CD4-positive, alpha-beta T cell treated with Interleukin-4 for 4 hours (primary cell): ENCODE data around the gene PCDHGA1.
A peak's percentile ranks its signal among the peaks of the same experiment; 100 is the strongest.

Experiments used
- DNase-seq: peaks from one replicate; pipeline ENCODE4 v3.0.0-alpha.2; 2020

Gene PCDHGA1

GRCh38 chr5:141465351-141465750, 135.0 kb downstream of the PCDHGA1 start:
- DNase-seq: no peak

DNA sequence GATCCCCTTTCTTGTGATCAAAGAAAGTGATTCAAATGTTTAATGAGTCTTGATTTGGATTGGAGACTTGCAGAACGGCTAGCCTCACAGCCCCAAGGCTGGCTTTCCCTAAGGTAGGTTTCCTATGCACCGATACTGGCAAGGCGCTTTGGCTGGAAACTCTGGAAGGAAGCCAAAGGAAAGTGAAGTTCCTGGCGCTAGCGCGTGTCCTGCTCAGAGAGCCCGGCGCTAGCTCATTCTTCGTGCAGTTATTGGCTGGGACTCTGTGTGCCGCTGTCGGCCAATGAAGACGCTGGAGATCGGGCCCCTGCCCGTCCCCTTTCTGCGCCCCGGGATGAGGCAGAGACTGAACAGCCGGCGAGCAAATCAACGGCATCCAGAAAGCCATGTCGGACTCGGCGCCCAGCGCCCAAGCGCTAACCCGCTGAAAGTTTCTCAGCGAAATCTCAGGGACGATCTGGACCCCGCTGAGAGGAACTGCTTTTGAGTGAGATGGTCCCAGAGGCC, 145.4 kb downstream of the PCDHGA1 start, which contains the start of gene PCDHGC3:
PCDHGC3 (plus strand) TSS at position 342 of the 507 bp plus-strand sequence; CDS start at position 493, 151 bp downstream.
- DNase-seq: peak; percentile 4

GRCh38 chr5:141476132-141476911, 146.0 kb downstream of the PCDHGA1 start:
- DNase-seq: no peak

DNA sequence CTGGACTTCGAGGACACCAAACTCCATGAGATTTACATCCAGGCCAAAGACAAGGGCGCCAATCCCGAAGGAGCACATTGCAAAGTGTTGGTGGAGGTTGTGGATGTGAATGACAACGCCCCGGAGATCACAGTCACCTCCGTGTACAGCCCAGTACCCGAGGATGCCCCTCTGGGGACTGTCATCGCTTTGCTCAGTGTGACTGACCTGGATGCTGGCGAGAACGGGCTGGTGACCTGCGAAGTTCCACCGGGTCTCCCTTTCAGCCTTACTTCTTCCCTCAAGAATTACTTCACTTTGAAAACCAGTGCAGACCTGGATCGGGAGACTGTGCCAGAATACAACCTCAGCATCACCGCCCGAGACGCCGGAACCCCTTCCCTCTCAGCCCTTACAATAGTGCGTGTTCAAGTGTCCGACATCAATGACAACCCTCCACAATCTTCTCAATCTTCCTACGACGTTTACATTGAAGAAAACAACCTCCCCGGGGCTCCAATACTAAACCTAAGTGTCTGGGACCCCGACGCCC, 146.8 kb downstream of the PCDHGA1 start:
- DNase-seq: no peak

DNA sequence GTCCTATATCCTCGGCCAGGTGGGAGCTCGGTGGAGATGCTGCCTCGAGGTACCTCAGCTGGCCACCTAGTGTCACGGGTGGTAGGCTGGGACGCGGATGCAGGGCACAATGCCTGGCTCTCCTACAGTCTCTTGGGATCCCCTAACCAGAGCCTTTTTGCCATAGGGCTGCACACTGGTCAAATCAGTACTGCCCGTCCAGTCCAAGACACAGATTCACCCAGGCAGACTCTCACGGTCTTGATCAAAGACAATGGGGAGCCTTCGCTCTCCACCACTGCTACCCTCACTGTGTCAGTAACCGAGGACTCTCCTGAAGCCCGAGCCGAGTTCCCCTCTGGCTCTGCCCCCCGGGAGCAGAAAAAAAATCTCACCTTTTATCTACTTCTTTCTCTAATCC, 147.5 kb downstream of the PCDHGA1 start:
- no peak for DNase-seq

GRCh38 chr5:141478321-141478945, 148.1 kb downstream of the PCDHGA1 start:
- DNase-seq: no peak

DNA sequence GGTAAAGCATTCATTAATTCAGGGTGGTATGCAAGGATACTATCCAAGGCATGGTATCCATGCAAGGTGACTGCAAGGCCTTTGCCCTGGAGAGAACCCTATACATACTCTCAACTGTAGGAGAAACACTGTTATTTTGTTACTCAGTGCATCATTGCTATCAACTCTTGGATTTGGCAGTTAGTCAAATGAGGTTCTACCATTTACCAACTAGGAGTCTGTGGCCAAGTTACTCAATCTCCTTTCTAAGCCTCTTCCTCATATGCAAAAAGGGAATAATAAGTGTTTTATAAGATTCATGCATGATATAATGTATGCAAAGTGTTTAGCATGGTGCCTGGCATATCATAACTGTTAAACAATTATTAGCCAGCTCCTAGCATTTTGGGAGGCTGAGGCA, 149.5 kb downstream of the PCDHGA1 start:
- DNase-seq: no peak

DNA sequence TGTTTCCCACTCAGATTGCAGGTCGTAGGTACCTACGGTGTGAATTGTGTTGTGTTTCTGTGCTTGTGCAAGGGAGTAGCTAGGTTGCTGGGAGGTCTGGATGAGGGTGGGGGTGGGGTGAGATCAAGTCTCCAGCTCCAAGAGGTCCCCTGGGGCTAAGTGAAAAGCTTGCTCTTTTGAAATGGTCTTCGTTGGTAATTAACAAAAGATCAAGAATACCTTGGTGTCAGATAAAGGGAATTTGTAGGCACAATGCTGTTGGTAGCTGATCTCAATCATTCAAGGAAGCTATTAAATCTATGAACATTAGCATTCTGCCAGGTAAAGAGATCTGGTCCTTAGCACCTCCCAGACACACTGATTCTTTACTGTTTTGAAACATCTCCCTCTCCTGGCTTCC, 153.6 kb downstream of the PCDHGA1 start:
- no peak for DNase-seq

DNA sequence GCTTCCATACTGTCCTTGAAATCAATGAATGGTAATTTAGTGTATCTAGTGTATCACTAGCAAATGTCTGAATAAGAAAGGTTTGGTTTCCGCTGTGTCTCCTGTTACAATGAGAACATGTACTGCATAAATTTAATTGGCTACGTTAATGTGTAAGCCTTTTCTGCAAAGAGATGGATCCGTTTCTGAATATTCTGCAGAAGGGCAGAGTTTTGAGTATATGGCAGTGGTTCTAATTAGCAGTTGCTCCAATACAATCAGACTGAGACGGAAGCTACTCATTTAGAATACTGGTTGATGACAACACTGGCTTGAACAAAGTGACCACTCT, 154.0 kb downstream of the PCDHGA1 start:
- DNase-seq: no peak

DNA sequence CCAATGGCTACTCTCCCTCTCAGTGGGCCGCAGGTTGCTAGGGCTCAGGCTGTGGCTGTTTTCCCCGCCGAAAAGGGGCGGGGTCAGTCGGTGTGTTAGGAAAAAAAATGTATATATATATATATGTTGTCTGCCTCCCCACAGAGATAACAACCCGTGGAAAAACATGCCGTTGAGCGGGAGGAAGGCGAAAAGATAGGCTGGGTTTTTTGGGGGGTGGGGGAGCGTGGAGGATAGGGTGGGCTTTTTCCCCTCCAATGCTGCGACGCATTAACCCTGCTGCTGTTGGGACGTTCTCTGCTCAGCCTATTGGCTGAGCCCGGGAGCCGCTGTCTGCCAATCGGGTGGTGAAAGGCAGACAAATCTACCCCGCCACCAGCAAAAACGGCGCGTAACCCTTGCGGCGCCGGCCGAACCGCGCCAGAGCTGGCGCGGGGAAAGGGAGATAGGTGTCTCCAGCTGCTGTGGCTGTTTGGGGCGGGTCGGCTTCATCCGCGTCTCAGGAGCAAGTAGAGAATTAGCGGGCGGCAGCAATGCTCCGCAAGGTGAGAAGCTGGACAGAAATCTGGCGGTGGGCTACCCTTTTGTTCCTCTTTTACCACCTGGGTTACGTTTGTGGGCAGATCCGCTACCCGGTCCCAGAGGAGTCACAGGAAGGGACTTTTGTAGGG, 154.5 kb downstream of the PCDHGA1 start, which contains the start of gene PCDHGC4:
PCDHGC4 (plus strand) TSS at position 390 of the 671 bp plus-strand sequence; CDS start at position 534, 144 bp downstream.
- no peak for DNase-seq

DNA sequence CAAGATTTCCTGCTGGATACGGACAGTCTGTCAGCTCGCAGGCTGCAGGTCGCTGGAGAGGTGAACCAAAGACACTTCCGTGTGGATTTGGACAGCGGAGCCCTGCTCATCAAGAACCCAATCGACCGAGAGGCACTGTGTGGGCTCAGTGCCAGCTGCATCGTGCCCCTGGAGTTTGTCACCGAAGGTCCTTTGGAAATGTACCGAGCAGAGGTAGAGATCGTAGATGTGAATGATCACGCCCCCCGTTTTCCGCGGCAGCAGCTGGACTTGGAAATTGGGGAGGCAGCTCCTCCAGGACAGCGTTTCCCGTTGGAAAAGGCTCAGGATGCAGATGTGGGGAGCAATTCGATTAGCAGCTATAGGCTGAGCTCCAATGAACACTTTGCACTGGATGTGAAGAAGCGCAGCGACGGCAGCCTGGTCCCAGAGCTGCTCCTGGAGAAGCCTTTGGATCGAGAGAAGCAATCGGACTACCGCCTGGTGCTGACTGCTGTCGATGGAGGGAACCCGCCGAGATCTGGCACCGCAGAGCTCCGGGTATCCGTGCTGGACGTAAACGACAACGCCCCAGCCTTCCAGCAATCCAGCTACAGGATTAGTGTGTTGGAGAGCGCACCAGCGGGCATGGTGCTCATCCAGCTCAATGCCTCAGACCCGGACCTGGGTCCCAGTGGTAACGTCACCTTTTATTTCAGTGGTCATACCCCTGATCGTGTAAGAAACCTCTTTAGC, 155.2 kb downstream of the PCDHGA1 start:
- no peak for DNase-seq

GRCh38 chr5:141486091-141486490, 155.8 kb downstream of the PCDHGA1 start:
- no peak for DNase-seq

- DNase-seq: no peak
Measured at GRCh38 chr5:141487131-141487530, 156.8 kb downstream of the PCDHGA1 start.

DNA sequence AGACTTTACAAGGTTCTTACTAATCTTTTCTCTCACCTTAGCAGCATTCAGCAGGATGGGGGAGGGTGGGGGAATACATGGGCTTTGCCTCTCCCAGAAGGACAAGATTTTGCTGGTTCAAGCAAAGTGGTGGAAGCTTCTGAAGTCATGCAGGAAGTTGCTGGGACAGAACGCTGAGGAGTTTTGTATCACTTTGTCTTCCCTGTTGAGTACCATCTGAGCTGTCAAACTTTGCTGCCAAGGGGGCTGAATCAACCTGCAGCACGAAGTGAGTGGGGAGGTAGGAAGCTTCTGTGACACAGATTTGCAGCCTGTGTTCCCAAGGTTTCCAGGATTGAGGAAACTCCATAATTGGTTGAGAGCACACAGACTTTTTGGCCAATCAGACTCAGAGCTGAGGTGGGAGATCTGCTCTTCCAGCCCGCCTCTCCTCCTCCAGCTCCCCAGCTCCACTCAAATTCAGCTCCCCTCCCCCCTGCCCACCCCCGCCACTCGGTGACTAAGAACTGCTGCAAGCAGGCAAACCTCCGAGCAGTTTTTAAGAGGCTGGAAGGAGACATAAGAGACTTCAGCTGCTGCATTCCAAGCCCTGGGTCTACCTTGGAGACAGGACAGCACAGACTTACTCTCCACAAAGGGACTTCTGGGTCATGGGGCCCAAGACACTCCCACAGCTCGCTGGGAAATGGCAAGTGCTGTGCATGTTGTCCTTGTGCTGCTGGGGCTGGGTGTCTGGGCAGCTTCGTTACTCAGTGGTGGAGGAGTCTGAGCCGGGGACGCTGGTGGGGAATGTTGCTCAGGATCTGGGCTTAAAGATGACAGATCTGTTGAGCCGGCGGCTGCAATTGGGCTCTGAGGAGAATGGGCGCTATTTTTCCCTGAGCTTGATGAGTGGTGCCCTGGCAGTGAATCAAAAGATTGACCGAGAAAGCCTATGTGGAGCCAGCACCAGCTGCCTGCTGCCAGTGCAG, 158.6 kb downstream of the PCDHGA1 start, which contains the start of gene PCDHGC5:
PCDHGC5 (plus strand) TSS at position 491 of the 971 bp plus-strand sequence; CDS start at position 651, 160 bp downstream.
- DNase-seq: no peak

GRCh38 chr5:141489841-141490240, 159.5 kb downstream of the PCDHGA1 start:
- DNase-seq: no peak

DNA sequence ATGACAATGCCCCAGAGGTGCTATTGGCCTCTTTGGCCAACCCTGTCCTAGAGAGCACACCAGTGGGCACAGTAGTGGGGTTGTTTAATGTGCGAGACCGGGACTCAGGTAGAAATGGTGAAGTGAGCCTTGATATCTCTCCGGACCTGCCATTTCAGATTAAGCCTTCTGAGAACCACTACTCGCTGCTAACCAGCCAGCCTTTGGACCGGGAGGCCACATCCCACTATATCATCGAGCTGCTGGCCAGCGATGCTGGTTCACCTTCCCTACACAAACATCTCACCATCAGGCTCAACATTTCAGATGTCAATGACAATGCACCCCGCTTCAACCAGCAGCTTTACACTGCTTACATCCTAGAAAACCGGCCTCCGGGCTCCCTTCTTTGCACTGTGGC, 160.0 kb downstream of the PCDHGA1 start:
- no peak for DNase-seq

GRCh38 chr5:141490771-141491170, 160.5 kb downstream of the PCDHGA1 start:
- no peak for DNase-seq

- no peak for DNase-seq
Measured at GRCh38 chr5:141491323-141492167, 161.2 kb downstream of the PCDHGA1 start.

- DNase-seq: no peak
Measured at GRCh38 chr5:141492168-141492885, 162.0 kb downstream of the PCDHGA1 start.
